UCSD-AML1 (cell line): ENCODE measurements around the gene TLNRD1.

Source experiments
- DNase-seq: peaks from one replicate; lab custom pipeline; 2025; ENCODE audit not compliant: unreplicated experiment; lab: John Stamatoyannopoulos, UW

The TLNRD1 gene

GRCh38 chr15:80976851-80977250 is 23.9 kb upstream of the TLNRD1 start:
- no peak for DNase-seq

- DNase-seq: peak; percentile 72
Measured at GRCh38 chr15:80977627-80978036, 23.1 kb upstream of the TLNRD1 start.

- DNase-seq: no peak
Measured at GRCh38 chr15:80978685-80979329, 21.9 kb upstream of the TLNRD1 start.

DNA sequence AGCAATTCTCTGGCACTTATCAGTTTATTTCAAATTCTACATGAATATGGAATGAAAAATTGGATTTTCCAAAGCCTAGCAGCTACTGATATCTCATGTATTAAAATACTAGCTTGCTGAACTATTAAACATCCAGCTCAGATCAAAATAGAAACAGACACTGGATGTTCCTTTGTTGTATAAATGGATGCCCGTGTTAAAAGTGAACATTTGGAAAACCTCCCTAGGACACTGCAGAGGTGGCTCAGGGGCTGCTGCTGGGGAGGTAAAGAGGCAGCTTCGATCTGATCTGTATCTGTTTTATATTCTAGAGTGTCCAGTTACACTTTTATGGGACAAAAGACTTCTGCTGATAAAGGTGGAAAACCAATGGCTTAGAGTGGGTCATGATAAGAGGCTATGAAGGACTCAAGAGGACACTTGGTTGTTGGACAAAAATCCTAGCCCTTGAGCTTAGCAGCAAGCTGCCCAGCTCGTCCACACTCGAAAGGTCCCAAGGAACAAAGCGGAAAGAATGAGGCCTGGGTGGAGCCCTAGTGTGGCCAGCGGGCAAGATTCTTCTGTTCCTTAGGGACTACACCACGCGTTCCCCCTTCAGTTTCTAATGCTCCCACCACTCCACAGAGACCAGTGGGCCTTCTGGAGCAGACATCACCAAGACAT is 21.1 kb upstream of the TLNRD1 start:
- no peak for DNase-seq

DNA sequence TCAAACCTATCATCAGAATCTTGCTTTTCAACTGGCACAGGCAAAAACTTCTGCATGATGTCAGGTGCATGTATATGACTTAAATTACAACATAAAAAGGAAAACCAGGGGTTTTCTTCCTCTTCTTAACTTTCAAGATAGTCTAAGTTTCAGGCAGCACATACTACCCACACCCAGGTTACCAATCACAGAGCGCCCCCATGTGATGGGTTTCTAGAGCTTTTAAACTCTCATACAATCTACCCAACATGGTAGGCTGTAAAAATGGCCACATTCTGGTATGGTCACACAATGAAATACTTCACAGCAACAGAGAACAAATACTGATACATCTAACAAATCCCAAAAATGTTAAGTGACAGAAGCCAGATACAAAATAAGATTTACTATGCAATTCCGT is 18.5 kb upstream of the TLNRD1 start:
- DNase-seq: no peak

GRCh38 chr15:80982839-80983238 is 17.9 kb upstream of the TLNRD1 start:
- no peak for DNase-seq

GRCh38 chr15:80984856-80985255 is 15.9 kb upstream of the TLNRD1 start:
- DNase-seq: peak; percentile 31

- DNase-seq: no peak
Measured at GRCh38 chr15:80985981-80986380, 14.7 kb upstream of the TLNRD1 start.

- DNase-seq: no peak
Measured at GRCh38 chr15:80986487-80986886, 14.2 kb upstream of the TLNRD1 start.

DNA sequence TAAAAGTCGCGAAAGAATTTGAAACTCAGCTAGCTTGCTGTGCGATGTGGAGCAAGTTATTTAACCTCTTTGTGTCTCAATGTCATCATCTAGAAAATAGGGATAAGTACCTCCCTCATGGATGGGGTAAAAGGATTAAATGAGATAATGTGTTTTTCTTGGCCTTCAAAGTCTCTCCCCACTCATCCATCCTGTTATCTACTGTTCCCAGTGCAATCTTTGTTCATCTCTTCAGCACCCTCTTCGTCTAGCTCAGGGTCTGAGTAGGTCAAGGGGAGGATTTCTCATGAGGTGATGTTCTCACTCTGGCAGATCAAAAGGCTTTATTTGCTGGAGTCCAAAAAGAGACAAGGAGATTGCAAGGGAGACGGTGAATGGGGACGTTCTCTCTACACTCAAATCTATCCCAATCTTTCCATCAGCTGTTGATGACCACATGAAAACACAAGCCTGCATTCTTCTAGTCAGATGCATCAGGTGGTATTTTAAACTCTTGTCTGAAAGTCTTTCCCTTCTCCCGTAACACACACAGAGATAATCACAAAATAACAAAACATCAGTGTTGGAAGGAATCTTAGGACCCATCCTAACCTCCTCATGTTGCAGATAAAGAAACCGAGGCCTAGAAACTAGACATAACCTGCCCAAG is 12.5 kb upstream of the TLNRD1 start:
- no peak for DNase-seq

DNA sequence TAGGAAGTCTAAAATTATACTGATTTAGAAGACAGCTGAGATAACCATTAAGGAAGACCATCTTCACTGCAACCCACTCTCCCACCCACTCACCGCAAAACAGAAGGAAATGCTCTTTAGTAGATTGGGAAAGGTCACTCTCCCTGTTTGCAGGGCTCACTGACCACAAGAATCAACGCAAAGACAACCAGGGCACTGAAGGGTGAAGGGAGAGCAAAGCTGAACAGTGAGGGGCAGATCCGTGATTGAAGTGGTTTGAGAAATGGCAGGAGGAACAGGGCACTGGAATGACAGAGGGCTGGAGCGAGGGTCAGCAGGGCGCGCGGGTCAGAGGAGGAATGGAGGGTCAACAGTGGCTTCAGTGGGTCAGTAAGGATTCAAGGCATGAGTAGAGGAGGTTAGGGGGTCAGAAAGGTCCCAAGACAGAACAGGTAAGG is 11.6 kb upstream of the TLNRD1 start:
- DNase-seq: no peak

DNA sequence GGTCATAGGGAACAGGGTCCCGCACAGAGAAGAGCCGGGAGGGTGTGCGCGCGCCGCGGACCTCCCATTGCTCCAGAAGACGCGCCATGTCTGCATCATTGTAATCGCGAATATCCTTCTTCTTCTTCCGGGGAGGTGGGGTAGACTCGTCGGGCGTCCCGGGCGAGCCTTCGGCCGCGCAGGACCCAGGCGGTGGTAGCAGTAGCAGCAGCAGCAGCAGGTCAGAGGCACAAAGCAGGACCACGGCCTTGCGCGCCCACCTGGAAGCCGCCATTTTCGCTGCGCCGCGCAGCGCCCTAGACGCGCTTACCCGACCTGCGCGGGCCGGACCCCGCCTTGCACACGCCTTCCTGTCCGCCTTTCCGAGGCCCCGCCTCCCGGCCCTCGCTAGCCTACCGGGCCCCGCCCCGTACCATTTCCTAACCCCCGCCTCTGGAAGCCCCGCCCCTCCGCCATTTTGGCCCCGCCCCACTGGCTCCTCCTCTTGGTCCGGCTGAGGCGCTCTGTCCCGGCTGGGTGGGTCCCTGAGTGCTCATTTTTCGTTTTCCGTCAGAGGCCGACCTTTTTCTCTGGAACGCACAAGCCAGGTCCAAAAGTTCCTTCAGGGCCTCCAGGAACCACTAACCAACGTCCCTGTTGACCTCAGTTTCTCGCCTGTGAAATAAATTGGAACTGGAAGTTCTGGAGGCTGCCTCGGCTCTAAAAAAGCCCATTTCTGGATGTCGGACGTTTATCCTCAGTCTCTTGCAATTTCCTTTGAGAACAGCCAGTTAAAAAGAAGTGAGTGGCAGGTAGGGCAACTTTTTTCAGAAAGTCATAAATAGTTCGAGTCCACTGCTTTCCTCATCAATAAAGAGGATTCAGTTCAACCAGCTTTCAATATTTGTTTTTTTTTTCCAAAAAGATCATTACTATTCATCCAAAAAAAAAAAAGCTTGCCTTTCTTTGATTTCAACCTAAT is 10.9 kb upstream of the TLNRD1 start, which contains the start of gene MESD:
TSS of gene MESD (minus strand) at position 302 of the 961 bp plus-strand sequence. CDS start at position 274, 28 bp downstream.
- peak; percentile 97 for DNase-seq

DNA sequence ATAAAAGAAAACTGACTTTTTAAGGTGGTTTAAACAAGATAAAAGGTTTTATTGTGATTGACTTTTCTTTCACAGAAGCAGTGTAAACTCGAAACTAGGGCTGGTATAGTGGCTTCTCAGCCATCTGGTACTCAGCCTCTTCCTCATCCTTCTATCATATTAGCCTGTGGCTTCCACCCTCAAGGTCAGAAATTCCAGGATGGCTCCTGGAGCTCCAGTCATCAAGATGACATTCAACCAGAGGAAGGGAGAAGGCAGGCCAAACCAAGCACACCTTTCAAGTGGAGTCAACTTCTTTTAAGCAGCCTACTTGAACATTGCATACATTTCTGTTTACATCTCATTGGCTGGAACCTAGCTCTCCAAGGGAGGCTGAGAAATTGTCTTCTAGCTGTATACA is 9.8 kb upstream of the TLNRD1 start:
- DNase-seq: no peak

DNA sequence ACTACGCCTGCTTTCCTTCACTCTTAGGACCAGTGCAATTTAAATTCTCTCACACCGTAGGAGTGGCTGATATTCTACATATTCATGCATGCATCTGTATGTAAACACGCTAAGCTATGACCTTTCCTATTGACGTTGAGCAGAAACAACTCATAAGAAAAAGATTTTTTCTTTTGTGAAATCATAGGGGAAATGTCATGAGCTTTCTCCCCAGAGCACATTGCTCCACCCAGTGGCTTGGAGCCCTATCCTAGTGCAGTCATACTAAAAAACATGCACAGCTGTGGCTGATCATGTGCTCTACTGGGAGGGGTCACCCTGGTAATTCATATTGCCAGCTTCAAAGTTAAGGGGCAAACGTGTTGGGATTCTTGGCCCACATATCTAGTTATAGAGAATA is 9.3 kb upstream of the TLNRD1 start:
- DNase-seq: no peak

DNA sequence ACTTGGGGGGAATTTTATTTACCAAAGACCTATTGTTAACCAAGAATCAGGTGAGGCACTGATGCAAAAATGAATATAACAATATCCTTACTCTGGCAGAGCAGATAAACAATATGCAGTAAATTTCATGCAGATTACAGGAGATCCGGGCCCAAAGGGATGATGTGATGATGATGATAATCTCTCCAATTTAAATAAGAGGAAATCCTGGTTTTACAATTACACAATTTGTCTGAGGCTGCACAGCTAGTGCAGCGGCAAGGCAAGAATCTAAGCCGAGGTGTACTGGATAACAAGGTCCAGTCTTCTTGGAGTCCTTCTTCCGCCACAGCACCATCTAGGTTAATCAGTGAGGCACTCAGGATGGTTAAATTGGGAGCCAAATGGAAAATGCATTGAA is 8.7 kb upstream of the TLNRD1 start:
- DNase-seq: no peak

DNA sequence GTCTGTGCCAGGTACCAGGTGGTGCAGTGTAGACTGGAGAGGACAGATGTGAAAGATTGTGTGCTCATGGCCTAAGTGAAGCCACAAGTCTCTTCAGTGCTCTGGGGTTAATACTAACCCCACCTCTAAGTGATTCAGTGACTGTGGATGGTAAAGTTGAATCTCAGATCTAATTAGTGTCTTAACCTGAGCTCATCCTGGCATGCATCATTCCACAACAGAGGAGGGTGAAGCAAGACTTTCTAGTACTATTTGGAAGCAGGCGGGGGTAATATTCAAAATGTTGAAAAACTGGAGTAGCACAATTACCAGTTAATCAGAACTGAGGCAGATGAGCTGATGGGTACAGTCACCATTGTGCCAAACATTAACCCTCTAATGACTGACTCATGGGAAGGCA is 8.3 kb upstream of the TLNRD1 start:
- no peak for DNase-seq

GRCh38 chr15:80996247-80996646 is 4.5 kb upstream of the TLNRD1 start:
- peak; percentile 24 for DNase-seq

DNA sequence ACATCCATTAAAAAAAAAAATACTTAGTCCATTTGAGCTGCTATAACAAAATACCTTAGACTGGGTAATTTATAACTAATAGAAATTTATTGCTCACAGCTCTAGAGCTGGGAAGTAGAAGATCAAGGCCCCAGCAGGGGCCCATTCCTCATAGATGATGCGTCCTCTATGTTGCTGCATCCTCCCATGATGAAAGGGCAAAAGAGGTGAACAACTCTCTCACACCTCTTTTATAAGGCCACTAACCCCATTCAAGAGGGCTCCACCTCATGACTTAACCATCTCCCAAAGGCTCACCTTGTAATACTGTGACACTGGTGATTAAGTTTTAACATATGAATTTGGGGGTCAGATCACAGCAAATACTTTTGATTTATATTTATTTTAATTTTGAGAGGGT is 3.0 kb upstream of the TLNRD1 start:
- no peak for DNase-seq

- DNase-seq: no peak
Measured at GRCh38 chr15:80998251-80998650, 2.5 kb upstream of the TLNRD1 start.

GRCh38 chr15:80999623-81000036 is 1.1 kb upstream of the TLNRD1 start:
- DNase-seq: peak; percentile 54

DNA sequence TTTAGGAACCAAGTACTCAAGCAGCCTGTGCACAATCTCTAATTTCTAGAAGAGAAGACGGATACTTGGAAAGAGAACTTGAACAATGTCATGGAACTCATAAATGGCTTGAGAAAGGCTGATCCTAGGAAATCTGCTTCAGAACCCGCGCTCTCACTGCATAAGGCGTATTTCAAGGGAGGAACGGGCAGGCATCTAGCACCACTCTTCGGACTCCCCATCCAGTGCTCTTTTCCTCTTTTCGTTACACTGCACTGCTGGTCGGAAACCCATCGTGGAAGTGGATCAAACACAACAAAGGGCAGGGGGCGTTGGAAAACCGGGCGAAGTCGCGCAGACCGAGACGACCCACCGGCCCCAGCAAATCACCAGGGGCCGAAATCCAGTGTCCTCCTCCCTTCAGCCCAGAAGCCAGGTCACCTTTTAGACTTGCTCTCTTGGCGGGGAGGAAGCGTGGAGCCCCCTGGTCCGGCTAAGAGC is 539 bp upstream of the TLNRD1 start:
- DNase-seq: no peak
